Measurements from ENCODE around the gene TMEM9.

GRCh38 chr1:201096041-201096461 lies 58.2 kb downstream of the TMEM9 start:
- TF ChIP-seq POLR2AphosphoS5 (IDR thresholded peaks at IDR 0.05; ENCODE audit: low read depth, low read length) (no peak), SPI1 (IDR thresholded peaks at IDR 0.05; ENCODE audit: low read depth, low read length) (no peak), POLR2A (IDR thresholded peaks at IDR 0.05; ENCODE audit: low read depth, low read length) (no peak), POU2F2 (IDR thresholded peaks at IDR 0.05; ENCODE audit: low read depth, low read length) (no peak)
